ENCODE results near the gene IL10RA. TPM values are rescaled to one million over a fixed set of nuclear protein-coding genes. Genes with fewer than 3 reads are reported as not detected.

The IL10RA gene
- total RNA-seq, 1 experiment from 2014 or later, result 1.7 TPM

DNA sequence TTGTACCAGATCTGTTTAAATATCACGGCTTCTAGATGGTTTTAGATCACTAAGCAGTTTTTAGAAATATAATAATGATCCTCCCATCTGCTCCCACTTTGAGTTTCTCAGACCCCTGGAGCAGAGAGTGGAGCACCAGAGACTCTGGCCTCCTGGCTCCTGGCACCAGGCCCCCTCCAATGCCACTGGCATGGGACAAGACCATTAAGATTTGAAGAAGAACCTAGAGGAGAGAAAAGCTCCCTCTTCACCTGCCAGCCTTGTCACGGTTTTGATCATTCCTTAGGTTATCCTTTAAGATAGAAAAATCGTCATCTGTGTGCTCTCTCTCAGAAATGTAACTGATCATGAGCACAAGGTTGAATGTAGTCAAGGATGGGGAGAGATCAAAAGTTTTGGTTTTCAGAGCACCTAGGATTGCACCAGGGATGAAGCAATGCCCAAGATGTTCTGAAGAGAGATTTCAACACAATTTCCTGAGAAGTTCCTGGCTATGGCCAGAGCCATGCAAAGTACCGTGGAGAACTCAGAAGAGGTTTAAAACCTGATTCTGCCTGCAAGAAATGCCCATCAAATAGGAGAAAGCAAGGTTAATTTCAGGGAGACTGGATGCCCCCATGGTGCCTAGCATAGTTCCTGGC is 22.2 kb downstream of the IL10RA start:
- ChIA-PET POLR2A (no interaction called here), CTCF (no interaction called here), RAD21 (ENCODE audit: low non-redundant PET in 1 of 2, low total read pairs in 2 of 2, uncharacterized antibody in 2 of 2, unreplicated experiment in 2 of 2) (no interaction called here)
- H3K4me2 ChIP-seq (ENCODE audit: low read length), result no peak overlapping the region
- H4K20me1 ChIP-seq (ENCODE audit: insufficient read depth), result no peaks in the 10 kb centered on the region
- H3K4me1 ChIP-seq (ENCODE audit: control insufficient read depth in 1 of 2, insufficient read depth in 2 of 2, low read length in 2 of 2), result peaks cover 4 to 10% of the 10 kb centered on the region in 2 experiments; a peak in 3 of 4 replicates
- intact Hi-C loops (cut with micrococcal nuclease), result no loop called here
- H3K9me2 ChIP-seq (ENCODE audit: insufficient read depth), result no peaks in the 10 kb centered on the region
- ATAC-seq (no peak), DNase-seq (ENCODE audit: low read depth, low spot score) (no peak)
- no peaks in the 10 kb centered on the region for H3K9me3 ChIP-seq (ENCODE audit: control insufficient read depth in 1 of 2, insufficient read depth in 1 of 2, low read depth in 1 of 2, low read length in 2 of 2)
- H3K27ac ChIP-seq (ENCODE audit: low read depth, low read length), result no peak overlapping the region
- BruUV-seq (replicated peaks), result no TSS peak
- no peaks in the 10 kb centered on the region for H3K36me3 ChIP-seq (ENCODE audit: control insufficient read depth in 1 of 2, insufficient read depth in 2 of 2, low read length in 2 of 2)
- no peak overlapping the region for H2AFZ ChIP-seq (ENCODE audit: low read depth, low read length, poor library complexity, severe bottlenecking)
- H3K79me2 ChIP-seq (ENCODE audit: insufficient read depth, low read length), result no peaks in the 10 kb centered on the region
- TF ChIP-seq TCF7L2 (IDR thresholded peaks at IDR 0.05; ENCODE audit: borderline replicate concordance, extremely low read depth, insufficient read depth, insufficient read length) (no peak), JUND (IDR thresholded peaks at IDR 0.05) (no peak), YY1 (IDR thresholded peaks at IDR 0.05; ENCODE audit: extremely low read depth, insufficient replicate concordance, low read depth, low read length) (no peak), EZH2phosphoT487 (IDR thresholded peaks at IDR 0.05; ENCODE audit: borderline replicate concordance) (no peak)
- TF ChIP-seq, protein P1, sequence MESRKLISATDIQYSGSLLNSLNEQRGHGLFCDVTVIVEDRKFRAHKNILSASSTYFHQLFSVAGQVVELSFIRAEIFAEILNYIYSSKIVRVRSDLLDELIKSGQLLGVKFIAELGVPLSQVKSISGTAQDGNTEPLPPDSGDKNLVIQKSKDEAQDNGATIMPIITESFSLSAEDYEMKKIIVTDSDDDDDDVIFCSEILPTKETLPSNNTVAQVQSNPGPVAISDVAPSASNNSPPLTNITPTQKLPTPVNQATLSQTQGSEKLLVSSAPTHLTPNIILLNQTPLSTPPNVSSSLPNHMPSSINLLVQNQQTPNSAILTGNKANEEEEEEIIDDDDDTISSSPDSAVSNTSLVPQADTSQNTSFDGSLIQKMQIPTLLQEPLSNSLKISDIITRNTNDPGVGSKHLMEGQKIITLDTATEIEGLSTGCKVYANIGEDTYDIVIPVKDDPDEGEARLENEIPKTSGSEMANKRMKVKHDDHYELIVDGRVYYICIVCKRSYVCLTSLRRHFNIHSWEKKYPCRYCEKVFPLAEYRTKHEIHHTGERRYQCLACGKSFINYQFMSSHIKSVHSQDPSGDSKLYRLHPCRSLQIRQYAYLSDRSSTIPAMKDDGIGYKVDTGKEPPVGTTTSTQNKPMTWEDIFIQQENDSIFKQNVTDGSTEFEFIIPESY (IDR thresholded peaks at IDR 0.05; ENCODE audit: extremely low read depth, insufficient replicate concordance, low read length), result no peak
- TF ChIP-seq, protein P2, sequence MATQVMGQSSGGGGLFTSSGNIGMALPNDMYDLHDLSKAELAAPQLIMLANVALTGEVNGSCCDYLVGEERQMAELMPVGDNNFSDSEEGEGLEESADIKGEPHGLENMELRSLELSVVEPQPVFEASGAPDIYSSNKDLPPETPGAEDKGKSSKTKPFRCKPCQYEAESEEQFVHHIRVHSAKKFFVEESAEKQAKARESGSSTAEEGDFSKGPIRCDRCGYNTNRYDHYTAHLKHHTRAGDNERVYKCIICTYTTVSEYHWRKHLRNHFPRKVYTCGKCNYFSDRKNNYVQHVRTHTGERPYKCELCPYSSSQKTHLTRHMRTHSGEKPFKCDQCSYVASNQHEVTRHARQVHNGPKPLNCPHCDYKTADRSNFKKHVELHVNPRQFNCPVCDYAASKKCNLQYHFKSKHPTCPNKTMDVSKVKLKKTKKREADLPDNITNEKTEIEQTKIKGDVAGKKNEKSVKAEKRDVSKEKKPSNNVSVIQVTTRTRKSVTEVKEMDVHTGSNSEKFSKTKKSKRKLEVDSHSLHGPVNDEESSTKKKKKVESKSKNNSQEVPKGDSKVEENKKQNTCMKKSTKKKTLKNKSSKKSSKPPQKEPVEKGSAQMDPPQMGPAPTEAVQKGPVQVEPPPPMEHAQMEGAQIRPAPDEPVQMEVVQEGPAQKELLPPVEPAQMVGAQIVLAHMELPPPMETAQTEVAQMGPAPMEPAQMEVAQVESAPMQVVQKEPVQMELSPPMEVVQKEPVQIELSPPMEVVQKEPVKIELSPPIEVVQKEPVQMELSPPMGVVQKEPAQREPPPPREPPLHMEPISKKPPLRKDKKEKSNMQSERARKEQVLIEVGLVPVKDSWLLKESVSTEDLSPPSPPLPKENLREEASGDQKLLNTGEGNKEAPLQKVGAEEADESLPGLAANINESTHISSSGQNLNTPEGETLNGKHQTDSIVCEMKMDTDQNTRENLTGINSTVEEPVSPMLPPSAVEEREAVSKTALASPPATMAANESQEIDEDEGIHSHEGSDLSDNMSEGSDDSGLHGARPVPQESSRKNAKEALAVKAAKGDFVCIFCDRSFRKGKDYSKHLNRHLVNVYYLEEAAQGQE (IDR thresholded peaks at IDR 0.05; ENCODE audit: low read depth), result no peak
- H3K4me3 ChIP-seq (replicated peaks in 1 of 2; ENCODE audit: low read depth in 1 of 2, low read length in 2 of 2), result no peak overlapping the region
- no peaks in the 10 kb centered on the region for H3K27me3 ChIP-seq (ENCODE audit: insufficient read depth, low read length)
- no peak overlapping the region for H3K9ac ChIP-seq (ENCODE audit: low read length)

Data from HCT116 (cell line).